HG02943 (cell line): ENCODE data around the gene ANP32E.
"Not testable (repeated sequence)": the region's sequence is repeated elsewhere in the genome, so short reads cannot be mapped to it uniquely, and the experiment has no call there.

Experiments used
- ATAC-seq: cut with Tn5 transposase; IDR thresholded peaks from one replicate; pipeline ENCODE4 v1.9.1; 2021; ENCODE audit warnings: mild to moderate bottlenecking, low read depth, moderate library complexity; ENCODE audit not compliant: unreplicated experiment

The ANP32E gene

GRCh38 chr1:150214099-150214756, 21.7 kb downstream of the ANP32E start:
- not testable (repeated sequence) for ATAC-seq

GRCh38 chr1:150213170-150214098, 22.5 kb downstream of the ANP32E start:
- ATAC-seq: peak; percentile 96

- ATAC-seq: no peak
These were observed 23.8 kb downstream of the ANP32E start for GRCh38 chr1:150212070-150212469.

GRCh38 chr1:150210706-150211105, 25.2 kb downstream of the ANP32E start:
- no peak for ATAC-seq

- ATAC-seq: no peak
These were observed 25.8 kb downstream of the ANP32E start for GRCh38 chr1:150210091-150210490.

GRCh38 chr1:150208460-150208859, 27.5 kb downstream of the ANP32E start:
- ATAC-seq: not testable (repeated sequence)

- no peak for ATAC-seq
These were observed 28.5 kb downstream of the ANP32E start for GRCh38 chr1:150207281-150207971.

GRCh38 chr1:150196417-150196816, 39.5 kb downstream of the ANP32E start:
- ATAC-seq: no peak

- ATAC-seq: no peak
These were observed 41.4 kb downstream of the ANP32E start for GRCh38 chr1:150194381-150195031.

GRCh38 chr1:150192012-150192411, 43.9 kb downstream of the ANP32E start:
- no peak for ATAC-seq

GRCh38 chr1:150187560-150187931, 48.4 kb downstream of the ANP32E start:
- no peak for ATAC-seq

GRCh38 chr1:150186789-150187559, 48.9 kb downstream of the ANP32E start:
- ATAC-seq: no peak

- ATAC-seq: not testable (repeated sequence)
These were observed 49.5 kb downstream of the ANP32E start for GRCh38 chr1:150186438-150186788.

GRCh38 chr1:150185481-150185880, 50.4 kb downstream of the ANP32E start:
- ATAC-seq: no peak

- ATAC-seq: no peak
These were observed 52.9 kb downstream of the ANP32E start for GRCh38 chr1:150183061-150183460.

- ATAC-seq: no peak
These were observed 53.7 kb downstream of the ANP32E start for GRCh38 chr1:150182247-150182646.

GRCh38 chr1:150180474-150180873, 55.4 kb downstream of the ANP32E start:
- no peak for ATAC-seq

- no peak for ATAC-seq
These were observed 56.0 kb downstream of the ANP32E start for GRCh38 chr1:150179867-150180266.

GRCh38 chr1:150178548-150178947, 57.4 kb downstream of the ANP32E start:
- no peak for ATAC-seq

GRCh38 chr1:150176593-150176992, 59.3 kb downstream of the ANP32E start:
- no peak for ATAC-seq
